Lung (tissue), 12 donors: ENCODE results near the gene ACER3. TPM values are rescaled to one million over a fixed set of nuclear protein-coding genes. Genes with fewer than 3 reads are reported as not detected.

Experiments
- ATAC-seq: fragments of 200-7000 bp; cut with Tn5 transposase; one replicate; pipeline ENCODE4 v1.9.1; 2020; ENCODE audit warnings: moderate number of reproducible peaks; ENCODE audit not compliant: insufficient read depth, low FRiP score
- DNase-seq, 3 donors: peaks; one replicate each; pipeline ENCODE4 v3.0.0-alpha.2; 2013 to 2017
- H3K27ac ChIP-seq, 2 donors: one replicate each; pipeline ENCODE4 v1.5.1; 2013; ENCODE audit warnings: mild to moderate bottlenecking in 2 of 2, moderate library complexity in 2 of 2, control low read depth in 1 of 2, inconsistent platforms in 1 of 2, low read depth in 1 of 2, low read length in 1 of 2
- H3K27me3 ChIP-seq, 3 donors: one replicate each; pipeline ENCODE4 v1.5.1; 2013; ENCODE audit warnings: low read length in 2 of 3; ENCODE audit not compliant: control insufficient read depth in 3 of 3, insufficient read depth in 3 of 3
- H3K36me3 ChIP-seq, 4 donors: one replicate each; pipeline ENCODE4 v1.5.1; 2013; ENCODE audit warnings: low read length in 4 of 4, mild to moderate bottlenecking in 1 of 4, moderate library complexity in 1 of 4; ENCODE audit not compliant: control insufficient read depth in 4 of 4, insufficient read depth in 4 of 4
- H3K4me1 ChIP-seq, 5 donors: one replicate each; pipeline ENCODE4 v1.5.1; 2013; ENCODE audit warnings: low read length in 5 of 5, mild to moderate bottlenecking in 2 of 5, moderate library complexity in 1 of 5; ENCODE audit not compliant: control insufficient read depth in 5 of 5, insufficient read depth in 5 of 5
- H3K4me3 ChIP-seq: one replicate; pipeline ENCODE4 v1.5.1; 2013; ENCODE audit warnings: mild to moderate bottlenecking, control low read depth, moderate library complexity
- H3K9ac ChIP-seq, 2 donors: one replicate each; pipeline ENCODE4 v1.5.1; 2013; ENCODE audit warnings: low read length in 2 of 2, control low read depth in 1 of 2; ENCODE audit not compliant: insufficient read depth in 1 of 2
- H3K9me3 ChIP-seq, 4 donors: one replicate each; pipeline ENCODE4 v1.5.1; 2013; ENCODE audit warnings: low read length in 3 of 4, mild to moderate bottlenecking in 1 of 4, moderate library complexity in 1 of 4; ENCODE audit not compliant: control insufficient read depth in 4 of 4, insufficient read depth in 3 of 4
- WGBS, 2 donors: extraction: QIAGEN DNeasy Blood & Tissue Kit; methylation state at CpG; one replicate each; pipeline ENCODE4 v1.1.7; 2013; 5-methylcytosine and 5-hydroxymethylcytosine counted together
- polyA plus RNA-seq, 2 donors: library from polyadenylated mRNA; stranded (reverse); fragments of 200-250 nt; gene quantifications; one replicate each; pipeline ENCODE4 v1.2.1, GENCODE V29; 2013
- total RNA-seq, 2 donors: library from RNA; depleted of rRNA in 1 of 2; stranded (reverse); fragments of >200 nt in 1 of 2; gene quantifications; one replicate each; pipeline ENCODE4 v1.2.1, GENCODE V29; 2014 to 2021
- TF ChIP-seq, protein P1 (sequence below): IDR thresholded peaks from 2 replicates; pipeline ENCODE4 v1.5.1; 2012; ENCODE audit warnings: mild to moderate bottlenecking; ENCODE audit errors: control extremely low read depth, extremely low read depth
- donor health status: control.
- donor health status: control.
- donor health status: Bipolar disorder and iron deficiency.
- donor health status: healthy.
- donor health status: DM: yes; HTN: yes; CAD: no.

ACER3 gene
- total and polyA plus RNA-seq, 4 donors: 7.9 to 37.0 (median 12.7) TPM

DNA sequence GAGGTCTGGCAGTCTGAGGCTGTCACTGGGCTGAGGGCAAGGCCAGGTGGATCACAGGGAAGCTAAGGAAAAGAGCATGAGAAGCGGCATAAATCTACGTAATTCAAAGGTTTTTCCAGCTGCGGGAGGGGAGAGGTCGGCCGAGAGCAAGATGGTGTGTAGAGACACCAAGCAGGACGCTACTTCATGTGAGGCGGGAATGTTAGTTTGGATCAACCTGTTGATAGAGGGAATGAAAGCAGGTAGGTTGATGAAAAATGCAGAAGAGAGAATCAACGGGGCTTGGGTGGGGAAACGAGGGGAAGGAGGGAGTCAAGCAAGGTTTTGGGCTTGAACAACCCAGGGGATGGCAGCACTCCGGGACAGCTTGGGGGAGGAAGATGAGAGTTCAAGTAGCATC, 176.3 kb downstream of the ACER3 start:
- H3K27me3 ChIP-seq: peaks cover 0 to 8% (median 7%) of the 10 kb centered on the region in 3 donors
- H3K4me3 ChIP-seq: no peak overlapping the region
- no peak for ATAC-seq
- no peak overlapping the region for H3K9ac ChIP-seq
- H3K4me1 ChIP-seq: peaks cover 0 to 14% (median 0%) of the 10 kb centered on the region in 5 donors
- DNase-seq: no peak
- 73 to 79% methylated on average over 10 of the region's 10 CpGs for WGBS, 2 donors
- H3K36me3 ChIP-seq: no peaks in the 10 kb centered on the region
- TF ChIP-seq, protein P1, sequence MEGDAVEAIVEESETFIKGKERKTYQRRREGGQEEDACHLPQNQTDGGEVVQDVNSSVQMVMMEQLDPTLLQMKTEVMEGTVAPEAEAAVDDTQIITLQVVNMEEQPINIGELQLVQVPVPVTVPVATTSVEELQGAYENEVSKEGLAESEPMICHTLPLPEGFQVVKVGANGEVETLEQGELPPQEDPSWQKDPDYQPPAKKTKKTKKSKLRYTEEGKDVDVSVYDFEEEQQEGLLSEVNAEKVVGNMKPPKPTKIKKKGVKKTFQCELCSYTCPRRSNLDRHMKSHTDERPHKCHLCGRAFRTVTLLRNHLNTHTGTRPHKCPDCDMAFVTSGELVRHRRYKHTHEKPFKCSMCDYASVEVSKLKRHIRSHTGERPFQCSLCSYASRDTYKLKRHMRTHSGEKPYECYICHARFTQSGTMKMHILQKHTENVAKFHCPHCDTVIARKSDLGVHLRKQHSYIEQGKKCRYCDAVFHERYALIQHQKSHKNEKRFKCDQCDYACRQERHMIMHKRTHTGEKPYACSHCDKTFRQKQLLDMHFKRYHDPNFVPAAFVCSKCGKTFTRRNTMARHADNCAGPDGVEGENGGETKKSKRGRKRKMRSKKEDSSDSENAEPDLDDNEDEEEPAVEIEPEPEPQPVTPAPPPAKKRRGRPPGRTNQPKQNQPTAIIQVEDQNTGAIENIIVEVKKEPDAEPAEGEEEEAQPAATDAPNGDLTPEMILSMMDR: no peak
- no peak overlapping the region for H3K27ac ChIP-seq
- peaks cover 0 to 2% (median 0%) of the 10 kb centered on the region in 4 donors for H3K9me3 ChIP-seq

DNA sequence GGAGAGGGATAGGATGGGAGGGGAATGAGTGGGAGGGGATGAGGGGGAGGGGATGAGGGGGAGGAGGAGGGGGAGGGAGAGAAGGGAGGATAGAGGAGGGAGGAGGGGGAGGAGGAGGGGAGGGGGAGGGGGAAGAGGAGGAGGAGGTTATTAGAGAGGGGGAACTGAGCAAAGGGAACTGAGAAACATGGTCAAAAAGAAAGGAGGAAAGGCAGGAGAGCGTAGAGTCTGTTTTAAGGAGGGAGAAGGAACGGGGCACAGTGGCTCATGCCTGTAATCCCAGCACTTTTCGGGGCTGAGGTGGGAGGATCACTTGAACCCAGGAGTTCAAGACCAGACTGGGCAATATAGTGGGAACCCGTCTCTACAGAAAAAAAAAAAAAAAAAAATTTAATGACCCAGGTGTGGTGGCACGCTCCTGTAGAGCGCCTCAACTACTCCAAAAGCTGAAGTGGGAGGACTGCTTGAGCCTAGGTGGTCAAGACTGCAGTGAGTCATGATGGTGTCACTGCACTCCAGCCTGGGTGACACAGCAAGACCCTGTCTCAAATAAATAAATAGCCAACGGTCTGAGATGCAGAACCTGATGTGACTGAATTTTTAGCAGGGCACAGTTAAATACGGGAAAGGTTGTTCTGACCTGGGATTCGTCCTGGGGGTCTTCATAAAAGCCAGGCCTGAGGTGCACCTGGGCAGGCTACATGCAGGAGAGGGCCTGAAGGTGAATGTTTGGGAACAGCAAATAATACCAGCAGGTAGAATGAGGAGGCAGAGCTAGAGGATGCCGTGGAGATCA, 177.5 kb downstream of the ACER3 start:
- Histone ChIP-seq H3K27ac (no peak overlapping the region), H3K36me3 (no peaks in the 10 kb centered on the region), H3K9me3 (peaks cover 0 to 2% (median 0%) of the 10 kb centered on the region in 4 donors), H3K4me1 (peaks cover 0 to 14% (median 0%) of the 10 kb centered on the region in 5 donors), H3K4me3 (no peak overlapping the region), H3K27me3 (peaks cover 0 to 8% (median 7%) of the 10 kb centered on the region in 3 donors), H3K9ac (no peak overlapping the region)
- TF ChIP-seq, protein P1: no peak
- WGBS, 2 donors: 77 to 85% methylated on average over 10 of the region's 10 CpGs
- ATAC-seq: no peak
- no peak for DNase-seq

DNA sequence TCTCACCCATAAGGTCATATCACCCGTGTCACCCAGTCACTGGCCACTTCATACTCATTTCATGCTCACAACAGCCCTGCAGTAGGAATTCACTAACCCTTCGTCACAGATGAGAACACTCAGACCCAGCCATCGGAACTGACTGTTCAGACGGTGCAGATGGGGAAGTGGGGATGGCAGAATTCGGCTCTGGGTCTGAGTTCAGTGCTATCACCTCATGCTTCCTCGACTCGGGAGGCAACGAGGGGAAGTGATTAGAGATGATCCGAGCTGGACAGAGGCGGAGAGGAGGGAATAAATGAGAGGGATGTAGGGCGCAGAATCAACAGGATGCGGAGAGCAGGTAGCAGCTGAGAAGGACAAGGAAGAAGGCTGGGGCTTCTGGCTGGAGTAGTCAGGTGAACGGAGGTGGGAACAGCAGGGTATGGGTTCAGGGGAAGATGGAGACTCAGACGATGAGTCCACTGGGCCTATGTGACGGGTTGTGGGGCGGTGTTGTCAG, 178.2 kb downstream of the ACER3 start:
- Histone ChIP-seq H3K9ac (no peak overlapping the region), H3K9me3 (peaks cover 0 to 2% (median 0%) of the 10 kb centered on the region in 4 donors), H3K4me1 (peaks cover 0 to 14% (median 0%) of the 10 kb centered on the region in 5 donors), H3K27ac (no peak overlapping the region), H3K27me3 (peaks cover 0 to 8% (median 7%) of the 10 kb centered on the region in 3 donors), H3K36me3 (no peaks in the 10 kb centered on the region), H3K4me3 (no peak overlapping the region)
- no peak for ATAC-seq
- DNase-seq: no peak
- 72 to 75% methylated on average over 16 of the region's 16 CpGs for WGBS, 2 donors
- TF ChIP-seq, protein P1: no peak
